IPS-15b (cell line): ENCODE results near the gene PFN3.

Experiments used
- H3K27me3 ChIP-seq: one replicate; pipeline ENCODE4 v1.6.1; 2013; ENCODE audit warnings: low read length; ENCODE audit not compliant: control insufficient read depth, insufficient read depth
- H3K36me3 ChIP-seq: one replicate; pipeline ENCODE4 v1.6.1; 2013; ENCODE audit warnings: low read length; ENCODE audit not compliant: control insufficient read depth, insufficient read depth
- H3K4me1 ChIP-seq: one replicate; pipeline ENCODE4 v1.6.1; 2013; ENCODE audit warnings: mild to moderate bottlenecking, low read length; ENCODE audit not compliant: control insufficient read depth, insufficient read depth
- H3K4me3 ChIP-seq: one replicate; pipeline ENCODE4 v1.5.1; 2013; ENCODE audit warnings: low read depth, low read length
- H3K9ac ChIP-seq: one replicate; pipeline ENCODE4 v1.6.1; 2013; ENCODE audit warnings: low read depth, mild to moderate bottlenecking, low read length
- H3K9me3 ChIP-seq: one replicate; pipeline ENCODE4 v1.6.1; 2013; ENCODE audit warnings: mild to moderate bottlenecking, low read length; ENCODE audit not compliant: control insufficient read depth, insufficient read depth

The PFN3 gene

DNA sequence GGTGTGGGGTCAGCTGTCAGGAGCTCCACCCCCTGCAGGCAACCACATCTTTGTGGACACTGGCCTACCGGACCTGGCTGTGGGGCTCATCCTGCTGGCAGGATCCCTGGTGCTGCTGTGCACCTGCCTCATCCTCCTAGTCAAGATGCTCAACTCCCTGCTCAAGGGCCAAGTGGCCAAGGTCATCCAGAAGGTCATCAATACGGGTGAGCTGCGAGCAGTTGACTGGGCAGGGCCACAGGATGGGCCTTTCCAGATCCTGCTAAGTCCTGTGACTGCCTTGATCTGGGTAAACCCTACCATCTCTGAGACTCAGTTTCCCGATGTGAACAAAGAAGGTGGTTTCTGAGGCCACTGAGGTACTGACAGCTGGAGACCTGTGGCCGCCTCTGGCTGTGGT is 6.5 kb downstream of the PFN3 start:
- Histone ChIP-seq H3K9me3 (no peaks in the 10 kb centered on the region), H3K36me3 (no peaks in the 10 kb centered on the region), H3K27me3 (peaks cover 14% of the 10 kb centered on the region), H3K9ac (no peak overlapping the region), H3K4me3 (no peak overlapping the region), H3K4me1 (peaks cover 6% of the 10 kb centered on the region)

DNA sequence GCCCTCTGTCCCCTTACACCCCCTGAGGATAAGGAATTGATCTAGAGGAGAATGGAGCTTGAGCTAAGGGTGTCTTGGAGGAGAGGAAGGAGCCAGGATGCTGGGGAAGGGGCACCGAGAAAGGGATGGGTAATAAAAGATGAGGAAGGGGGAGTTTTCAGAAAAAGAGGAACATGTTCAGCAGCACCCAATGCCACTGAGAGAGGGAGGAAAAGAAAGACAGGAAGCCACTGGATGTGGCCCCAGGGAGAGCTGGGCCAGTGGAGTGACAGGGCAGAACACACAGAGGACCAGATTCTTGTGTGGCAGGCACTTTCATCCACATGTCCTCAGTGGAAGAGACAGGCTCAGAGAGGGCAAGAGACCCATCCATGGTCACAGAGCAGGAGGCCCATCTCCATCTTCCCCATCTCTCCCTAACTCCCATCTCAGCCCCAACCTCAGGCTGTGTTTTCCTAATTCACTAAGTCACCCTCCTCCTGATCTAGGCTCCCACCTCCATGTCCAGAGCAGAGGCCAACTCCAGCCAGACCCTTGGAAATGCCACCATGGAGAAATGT is 7.2 kb downstream of the PFN3 start:
- peaks cover 16% of the 10 kb centered on the region for H3K27me3 ChIP-seq
- peaks cover 6% of the 10 kb centered on the region for H3K4me1 ChIP-seq
- no peaks in the 10 kb centered on the region for H3K9me3 ChIP-seq
- H3K36me3 ChIP-seq, result no peaks in the 10 kb centered on the region
- H3K4me3 ChIP-seq, result no peak overlapping the region
- no peak overlapping the region for H3K9ac ChIP-seq

DNA sequence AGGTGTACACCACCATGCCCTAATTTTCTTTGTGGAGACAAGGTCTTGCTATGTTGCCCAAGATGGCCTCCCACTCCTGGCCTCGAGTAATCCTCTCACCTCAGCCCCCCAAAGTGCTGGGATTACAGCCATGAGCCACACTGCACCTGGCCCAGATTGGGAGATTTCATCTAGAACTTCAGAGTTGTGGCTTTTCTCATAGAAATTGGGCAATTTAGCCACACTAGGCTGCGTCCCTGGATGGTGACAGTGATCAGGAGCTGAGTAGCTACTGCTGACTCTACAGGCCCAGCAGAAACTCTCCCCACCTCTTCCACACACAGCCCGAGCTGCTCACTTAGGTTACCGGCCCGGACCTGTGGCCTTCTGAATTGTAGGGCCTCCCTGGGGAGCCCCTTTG is 7.7 kb downstream of the PFN3 start:
- Histone ChIP-seq H3K36me3 (no peaks in the 10 kb centered on the region), H3K9me3 (no peaks in the 10 kb centered on the region), H3K4me1 (peaks cover 6% of the 10 kb centered on the region), H3K9ac (no peak overlapping the region), H3K4me3 (no peak overlapping the region), H3K27me3 (peaks cover 16% of the 10 kb centered on the region)

DNA sequence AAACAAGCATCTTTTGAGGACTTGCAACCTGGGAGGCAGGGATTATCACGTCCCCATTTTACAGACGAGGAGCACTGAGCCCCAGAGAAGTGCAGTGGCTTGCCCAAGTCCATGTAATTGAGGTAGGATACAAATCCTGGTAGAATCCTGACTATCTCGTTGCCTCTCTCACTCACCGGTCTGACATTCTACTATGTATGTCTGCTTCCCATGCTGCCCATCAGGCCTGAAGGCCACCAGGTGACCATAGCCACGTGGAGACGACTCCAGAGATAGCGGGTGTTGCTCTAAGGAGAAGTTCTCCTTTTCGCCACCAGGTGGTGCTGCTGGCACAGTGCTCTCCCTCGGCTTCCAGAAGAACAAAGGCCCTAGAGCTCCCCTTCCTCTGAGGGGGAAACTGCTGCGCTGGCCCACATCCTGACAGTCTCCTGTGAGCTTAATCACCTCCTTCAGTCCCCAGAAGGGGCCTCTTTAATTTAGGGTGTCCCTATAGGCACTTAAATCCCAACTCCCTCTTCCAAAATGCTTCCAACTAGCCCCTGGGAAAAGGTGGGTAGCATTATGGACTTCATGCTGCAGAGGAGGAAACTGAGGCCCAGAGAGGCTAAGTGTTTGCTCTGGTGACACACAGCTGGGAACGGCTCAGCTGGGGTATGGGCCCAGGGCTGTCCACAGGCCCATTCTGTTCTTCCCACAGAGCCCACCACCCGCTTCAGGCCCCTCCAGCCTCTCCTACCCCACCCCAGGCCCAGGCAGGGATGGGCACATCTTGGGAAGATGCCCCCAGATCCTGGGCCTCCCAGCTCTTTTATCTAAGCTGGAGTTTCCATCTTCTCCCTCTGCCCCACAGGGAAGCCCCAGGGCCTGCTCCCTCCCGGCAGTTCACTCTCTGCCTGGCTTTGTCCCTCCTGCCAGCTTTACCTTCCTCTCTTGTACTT is 9.8 kb downstream of the PFN3 start:
- Histone ChIP-seq H3K27me3 (peaks cover 16% of the 10 kb centered on the region), H3K9me3 (no peaks in the 10 kb centered on the region), H3K36me3 (no peaks in the 10 kb centered on the region), H3K4me1 (peaks cover 6% of the 10 kb centered on the region), H3K4me3 (no peak overlapping the region), H3K9ac (no peak overlapping the region)

DNA sequence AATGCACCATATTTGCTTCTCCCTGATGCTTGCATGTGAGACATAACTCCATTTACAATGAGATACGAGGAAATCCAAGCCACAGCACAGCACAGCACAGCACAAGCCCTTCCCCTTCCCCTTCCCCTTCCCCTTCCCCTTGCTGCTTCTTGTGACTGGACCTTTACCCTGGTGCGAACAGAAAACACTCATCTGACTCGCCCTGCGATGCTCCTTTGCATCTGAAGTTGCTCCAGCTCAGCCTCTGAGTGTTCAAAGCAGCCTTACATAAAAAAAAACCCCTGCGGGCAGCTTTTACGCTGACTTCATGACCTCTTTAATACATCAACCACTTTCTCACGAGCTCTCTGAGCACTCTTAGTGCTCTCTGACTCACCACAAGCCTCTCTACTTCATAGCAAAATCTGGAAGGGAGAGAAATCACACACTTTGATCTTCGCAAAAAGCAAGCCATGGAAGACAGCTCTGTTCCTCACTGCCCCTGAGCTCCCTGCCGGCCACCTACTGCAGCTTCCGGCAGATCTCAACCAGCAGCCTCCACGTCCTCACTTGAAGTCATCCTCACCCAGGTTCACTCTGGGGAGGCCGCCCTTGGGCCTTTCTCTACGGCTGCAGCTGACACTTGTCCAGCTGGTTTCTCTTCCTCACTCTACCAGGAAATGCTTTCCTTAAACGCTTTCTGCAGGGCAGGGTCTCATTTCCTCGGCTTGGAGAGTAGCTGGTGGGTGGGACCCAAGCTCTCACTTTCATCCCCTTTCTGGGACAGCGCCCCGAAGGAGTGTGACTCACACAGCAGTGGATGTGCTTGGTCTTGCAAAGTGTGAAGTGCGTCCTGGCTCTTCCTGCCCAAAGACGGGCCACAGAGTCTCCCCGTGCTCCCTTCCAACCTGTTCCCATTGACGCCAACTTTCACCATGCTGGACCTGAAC is 11.0 kb downstream of the PFN3 start:
- H3K9ac ChIP-seq, result no peak overlapping the region
- no peaks in the 10 kb centered on the region for H3K36me3 ChIP-seq
- H3K9me3 ChIP-seq, result no peaks in the 10 kb centered on the region
- peaks cover 6% of the 10 kb centered on the region for H3K4me1 ChIP-seq
- H3K4me3 ChIP-seq, result no peak overlapping the region
- H3K27me3 ChIP-seq, result peaks cover 16% of the 10 kb centered on the region

DNA sequence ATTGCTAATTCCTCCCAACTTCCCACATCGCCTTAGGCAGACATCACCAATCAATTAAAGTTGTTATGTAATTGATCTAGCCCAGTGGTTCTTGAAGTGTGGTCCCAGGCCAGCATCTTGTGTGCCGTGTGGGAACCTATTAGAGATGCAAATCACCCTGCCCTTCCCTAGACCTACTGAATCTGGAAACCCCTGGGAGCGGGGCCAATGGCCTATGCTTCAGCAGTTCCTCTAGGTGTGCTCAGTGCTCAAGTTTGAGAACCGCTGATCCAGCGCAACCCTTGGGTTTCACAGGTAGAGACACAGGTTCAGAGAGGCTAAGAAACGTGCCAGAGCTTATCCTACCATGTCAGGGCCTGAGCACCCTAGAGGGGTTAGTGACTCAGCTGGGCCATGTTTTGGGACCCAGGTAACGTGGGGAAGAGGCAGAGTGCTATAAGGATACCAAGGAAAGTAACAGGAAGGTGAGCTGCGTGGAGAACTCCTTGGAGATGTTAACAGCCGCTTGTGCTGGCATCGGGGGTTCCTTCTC is 11.9 kb downstream of the PFN3 start:
- H3K27me3 ChIP-seq, result peaks cover 16% of the 10 kb centered on the region
- no peak overlapping the region for H3K4me3 ChIP-seq
- no peaks in the 10 kb centered on the region for H3K36me3 ChIP-seq
- no peak overlapping the region for H3K9ac ChIP-seq
- H3K9me3 ChIP-seq, result no peaks in the 10 kb centered on the region
- H3K4me1 ChIP-seq, result peaks cover 6% of the 10 kb centered on the region

DNA sequence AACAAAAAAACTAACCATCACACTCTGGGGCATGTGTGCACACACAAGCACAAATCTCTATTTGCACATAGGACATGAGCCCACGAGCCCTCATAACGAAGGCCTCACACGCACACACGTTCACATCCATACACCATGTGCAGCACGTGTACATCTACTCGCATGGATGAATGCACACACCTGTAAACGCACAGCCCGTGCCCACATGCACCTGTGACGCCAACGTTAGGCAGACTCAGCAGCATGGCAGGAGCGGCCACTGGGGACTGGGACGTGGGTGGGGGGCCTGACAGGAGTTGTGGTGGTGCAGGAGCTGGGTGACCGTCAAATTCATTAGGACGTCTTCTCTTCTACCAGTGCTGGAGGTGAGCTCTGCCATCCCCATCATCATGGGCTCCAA is 13.1 kb downstream of the PFN3 start:
- Histone ChIP-seq H3K9me3 (no peaks in the 10 kb centered on the region), H3K9ac (no peak overlapping the region), H3K36me3 (no peaks in the 10 kb centered on the region), H3K27me3 (peaks cover 16% of the 10 kb centered on the region), H3K4me3 (no peak overlapping the region), H3K4me1 (peaks cover 4% of the 10 kb centered on the region)

DNA sequence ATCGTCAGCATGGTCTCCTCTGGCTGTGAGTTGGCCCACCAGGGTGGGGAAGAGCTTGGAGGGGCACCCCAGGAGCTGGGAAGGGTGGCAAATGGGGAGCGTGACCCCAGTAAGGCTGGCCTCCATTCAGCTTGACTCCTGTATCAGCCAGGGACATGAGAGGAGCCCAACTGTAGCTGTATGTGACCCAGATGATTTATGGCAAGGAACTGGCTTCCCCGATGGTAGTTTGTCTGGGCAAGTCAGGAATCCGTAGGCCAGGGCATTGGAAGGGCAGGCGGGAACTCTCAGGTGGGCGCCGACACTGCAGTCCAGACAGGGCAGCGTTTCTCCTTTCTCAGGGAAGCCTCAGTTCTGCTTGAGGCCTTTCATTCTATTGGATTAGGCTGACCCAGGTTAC is 13.9 kb downstream of the PFN3 start:
- Histone ChIP-seq H3K4me1 (peaks cover 4% of the 10 kb centered on the region), H3K27me3 (peaks cover 15% of the 10 kb centered on the region), H3K4me3 (no peak overlapping the region), H3K9me3 (no peaks in the 10 kb centered on the region), H3K9ac (no peak overlapping the region), H3K36me3 (no peaks in the 10 kb centered on the region)

DNA sequence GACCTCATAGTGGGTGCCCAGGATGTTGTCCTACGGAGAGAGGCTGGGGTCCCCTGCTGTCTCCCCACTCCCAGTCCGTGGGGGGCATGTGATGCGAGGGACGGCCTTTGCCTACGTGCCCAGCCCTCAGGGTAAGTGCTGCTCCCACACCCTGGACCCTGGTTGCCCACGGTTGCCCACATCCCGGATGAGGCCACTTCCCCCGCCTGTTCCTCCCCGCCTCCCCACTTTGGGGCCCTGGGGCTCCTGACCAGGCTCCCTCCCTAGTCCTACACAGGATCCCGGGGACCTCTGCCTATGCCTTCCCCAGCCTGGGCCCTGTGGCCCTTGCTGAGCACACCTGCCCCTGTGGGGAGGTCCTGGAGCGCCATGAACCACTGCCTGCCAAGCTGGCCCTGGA is 14.7 kb downstream of the PFN3 start:
- Histone ChIP-seq H3K9ac (no peak overlapping the region), H3K9me3 (no peaks in the 10 kb centered on the region), H3K4me3 (no peak overlapping the region), H3K36me3 (no peaks in the 10 kb centered on the region), H3K27me3 (peaks cover 13% of the 10 kb centered on the region), H3K4me1 (peaks cover 4% of the 10 kb centered on the region)

DNA sequence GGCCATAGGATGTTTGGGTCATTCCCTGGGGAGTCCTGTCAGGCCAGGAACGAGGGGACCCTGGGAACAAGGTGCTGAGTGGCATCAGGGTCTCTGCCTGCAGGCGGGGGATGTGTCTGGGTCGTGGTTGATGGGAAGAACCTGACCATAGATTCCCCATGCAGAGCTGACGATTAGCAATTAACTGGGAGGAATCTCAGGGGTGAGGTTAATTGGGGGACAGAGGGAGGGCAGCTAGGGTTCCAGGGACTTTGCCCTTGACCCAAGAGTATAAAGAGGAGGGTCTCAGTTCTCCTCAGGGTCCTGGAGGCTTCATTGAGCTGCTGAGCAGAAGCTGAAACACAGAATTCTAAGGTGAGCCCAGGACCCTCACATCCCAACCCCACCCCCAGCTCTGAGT is 16.3 kb downstream of the PFN3 start, which contains the start of gene SLC34A1:
Gene SLC34A1 (plus strand): TSS at position 301 of the 400 bp plus-strand sequence. CDS start 1,308 bp downstream, outside the sequence.
- Histone ChIP-seq H3K9ac (no peak within 1 kb of the TSS), H3K4me1 (no peaks in the 10 kb centered on the region), H3K27me3 (peaks cover 3% of the 10 kb centered on the region), H3K36me3 (no peaks in the 10 kb centered on the region), H3K4me3 (no peak within 1 kb of the TSS), H3K9me3 (no peaks in the 10 kb centered on the region)

DNA sequence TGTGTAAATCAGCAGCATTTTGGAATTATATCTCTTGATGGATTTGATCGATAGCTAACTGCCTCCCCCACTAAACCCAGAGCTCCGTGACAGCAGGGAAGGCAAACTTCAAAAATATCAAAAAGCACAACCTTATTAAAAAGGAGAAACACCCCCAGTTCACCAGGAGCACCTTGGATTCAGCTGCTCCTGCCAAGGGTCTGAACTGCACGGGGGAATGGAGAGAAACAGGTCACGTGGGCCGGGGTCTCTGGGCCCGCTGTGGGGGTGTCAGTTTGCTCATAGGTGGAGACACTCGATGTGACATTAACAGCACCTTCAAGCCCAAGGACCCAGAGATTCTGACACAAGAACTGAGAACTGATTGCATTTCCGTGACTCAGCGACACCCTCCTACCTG is 17.3 kb downstream of the PFN3 start:
- no peak overlapping the region for H3K4me3 ChIP-seq
- no peaks in the 10 kb centered on the region for H3K9me3 ChIP-seq
- H3K9ac ChIP-seq, result no peak overlapping the region
- no peaks in the 10 kb centered on the region for H3K4me1 ChIP-seq
- no peaks in the 10 kb centered on the region for H3K27me3 ChIP-seq
- H3K36me3 ChIP-seq, result no peaks in the 10 kb centered on the region
